Dermis blood vessel endothelial cell (primary cell): ENCODE results near the gene BCAS1. TPM values are rescaled to one million over a fixed set of nuclear protein-coding genes. Genes with fewer than 3 reads are reported as not detected.

Experiments
- DNase-seq: peaks from one replicate; pipeline ENCODE4 v3.0.0; 2010
- total RNA-seq: library from RNA; depleted of rRNA; stranded (reverse); fragments of >200 nt; gene quantifications from 2 replicates; pipeline ENCODE4 v1.2.3, GENCODE V29; 2014

Gene BCAS1
- total RNA-seq, 1 donor from 2014 or later, result not detected

GRCh38 chr20:53957451-53958172 lies 112.8 kb downstream of the BCAS1 start:
- peak; percentile 24 for DNase-seq

GRCh38 chr20:53956013-53956715 lies 114.2 kb downstream of the BCAS1 start:
- DNase-seq, result no peak

- no peak for DNase-seq
These were observed 115.4 kb downstream of the BCAS1 start for GRCh38 chr20:53954723-53955658.

- no peak for DNase-seq
These were observed 117.8 kb downstream of the BCAS1 start for GRCh38 chr20:53952528-53953096.

- DNase-seq, result no peak
These were observed 119.8 kb downstream of the BCAS1 start for GRCh38 chr20:53950578-53950977.

- no peak for DNase-seq
These were observed 120.4 kb downstream of the BCAS1 start for GRCh38 chr20:53950031-53950430.

GRCh38 chr20:53949319-53949839 lies 121.0 kb downstream of the BCAS1 start:
- peak; percentile 73 for DNase-seq

- no peak for DNase-seq
These were observed 121.7 kb downstream of the BCAS1 start for GRCh38 chr20:53948383-53949318.

- DNase-seq, result no peak
These were observed 122.7 kb downstream of the BCAS1 start for GRCh38 chr20:53947501-53948195.

GRCh38 chr20:53946106-53946505 lies 124.3 kb downstream of the BCAS1 start:
- DNase-seq, result no peak

- no peak for DNase-seq
These were observed 124.9 kb downstream of the BCAS1 start for GRCh38 chr20:53945478-53945877.

GRCh38 chr20:53944796-53945195 lies 125.6 kb downstream of the BCAS1 start:
- no peak for DNase-seq

- DNase-seq, result peak; percentile 61
These were observed 126.7 kb downstream of the BCAS1 start for GRCh38 chr20:53943522-53944291.

GRCh38 chr20:53942973-53943372 lies 127.4 kb downstream of the BCAS1 start:
- DNase-seq, result no peak

- no peak for DNase-seq
These were observed 128.0 kb downstream of the BCAS1 start for GRCh38 chr20:53942472-53942816.

GRCh38 chr20:53941680-53942471 lies 128.5 kb downstream of the BCAS1 start:
- DNase-seq, result no peak

- peak; percentile 89 for DNase-seq
These were observed 129.4 kb downstream of the BCAS1 start for GRCh38 chr20:53940907-53941545.

GRCh38 chr20:53940360-53940702 lies 130.1 kb downstream of the BCAS1 start:
- no peak for DNase-seq
